Ascending aorta (tissue), 2 donors: ENCODE results near the gene MACF1. TPM values are rescaled to one million over a fixed set of nuclear protein-coding genes. Genes with fewer than 3 reads are reported as not detected.
A peak's percentile ranks its signal among the peaks of the same experiment; 100 is the strongest.

ENCODE experiments used
- DNase-seq, 2 donors: peaks; one replicate each; pipeline ENCODE4 v3.0.0-alpha.2; 2019; ENCODE audit warnings: low spot score in 2 of 2
- H3K27ac ChIP-seq, 2 donors: fragments of 200-600 bp; sonication (generic); one replicate each; pipeline ENCODE4 v1.5.1; 2016 to 2017; ENCODE audit warnings: mild to moderate bottlenecking in 1 of 2
- H3K27me3 ChIP-seq: fragments of 200-600 bp; sonication (generic); one replicate; pipeline ENCODE4 v1.5.1; 2017
- H3K36me3 ChIP-seq, 2 donors: fragments of 200-600 bp; sonication (generic); one replicate each; pipeline ENCODE4 v1.5.1; 2016
- H3K4me1 ChIP-seq, 2 donors: fragments of 200-600 bp; sonication (generic); one replicate each; pipeline ENCODE4 v1.5.1; 2016 to 2017; ENCODE audit warnings: mild to moderate bottlenecking in 1 of 2
- H3K4me3 ChIP-seq, 2 donors: fragments of 200-600 bp; sonication (generic); one replicate each; pipeline ENCODE4 v1.5.1; 2016 to 2017; ENCODE audit warnings: mild to moderate bottlenecking in 1 of 2
- H3K9me3 ChIP-seq, 2 donors: fragments of 200-600 bp; sonication (generic); one replicate each; pipeline ENCODE4 v1.5.1; 2016
- intact Hi-C: fragments of 100-400 bp; cut with DNase I; formaldehyde crosslinking; loops from one replicate; pipeline ENCODE4 v1.15.1; 2023
- total RNA-seq: library from RNA; depleted of rRNA; stranded (reverse); fragments of >200 nt; gene quantifications from one replicate; pipeline ENCODE4 v1.1.0, GENCODE V29; 2016
- TF ChIP-seq, protein P1 (sequence below), 3 experiments: fragments of 200-600 bp in 2 of 3; fragments of 450-650 bp in 1 of 3; sonication (generic) in 2 of 3; IDR thresholded peaks; one replicate each; pipeline ENCODE4 v1.5.1; 2016 to 2019; ENCODE audit warnings: antibody characterized with exemption in 3 of 3, mild to moderate bottlenecking in 1 of 3, moderate library complexity in 1 of 3

The MACF1 gene
- total RNA-seq, 1 donor from 2014 or later = 279 TPM

DNA sequence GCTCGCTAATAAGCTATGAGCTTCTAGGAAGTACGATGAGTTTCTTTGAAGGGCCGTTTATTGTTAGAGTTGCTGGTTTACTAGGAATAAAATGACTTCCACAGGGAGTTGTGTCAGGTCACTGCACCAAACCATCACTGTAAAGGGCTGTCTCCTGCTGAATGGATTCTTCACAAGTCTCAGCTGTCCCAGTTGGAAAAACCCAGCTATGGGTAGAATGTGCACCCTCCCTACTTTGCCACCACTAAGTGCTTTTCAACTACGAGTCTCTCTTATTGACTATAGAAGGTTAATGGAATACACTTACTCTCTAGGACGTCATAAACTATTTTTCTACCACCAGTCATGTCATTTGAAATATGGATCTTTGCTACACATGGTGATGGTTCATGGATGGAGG lies 192.2 kb downstream of the MACF1 start:
- Histone ChIP-seq H3K27ac (peak overlapping the region; percentile 81 to 85), H3K4me1 (peaks cover 39 to 66% of the 10 kb centered on the region in 2 donors), H3K4me3 (no peak overlapping the region), H3K27me3 (no peaks in the 10 kb centered on the region), H3K9me3 (no peaks in the 10 kb centered on the region), H3K36me3 (peaks cover 0 to 4% of the 10 kb centered on the region in 2 donors)
- no peak for DNase-seq
- TF ChIP-seq, protein P1, sequence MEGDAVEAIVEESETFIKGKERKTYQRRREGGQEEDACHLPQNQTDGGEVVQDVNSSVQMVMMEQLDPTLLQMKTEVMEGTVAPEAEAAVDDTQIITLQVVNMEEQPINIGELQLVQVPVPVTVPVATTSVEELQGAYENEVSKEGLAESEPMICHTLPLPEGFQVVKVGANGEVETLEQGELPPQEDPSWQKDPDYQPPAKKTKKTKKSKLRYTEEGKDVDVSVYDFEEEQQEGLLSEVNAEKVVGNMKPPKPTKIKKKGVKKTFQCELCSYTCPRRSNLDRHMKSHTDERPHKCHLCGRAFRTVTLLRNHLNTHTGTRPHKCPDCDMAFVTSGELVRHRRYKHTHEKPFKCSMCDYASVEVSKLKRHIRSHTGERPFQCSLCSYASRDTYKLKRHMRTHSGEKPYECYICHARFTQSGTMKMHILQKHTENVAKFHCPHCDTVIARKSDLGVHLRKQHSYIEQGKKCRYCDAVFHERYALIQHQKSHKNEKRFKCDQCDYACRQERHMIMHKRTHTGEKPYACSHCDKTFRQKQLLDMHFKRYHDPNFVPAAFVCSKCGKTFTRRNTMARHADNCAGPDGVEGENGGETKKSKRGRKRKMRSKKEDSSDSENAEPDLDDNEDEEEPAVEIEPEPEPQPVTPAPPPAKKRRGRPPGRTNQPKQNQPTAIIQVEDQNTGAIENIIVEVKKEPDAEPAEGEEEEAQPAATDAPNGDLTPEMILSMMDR (IDR thresholded peaks at IDR 0.05) = no peak
- intact Hi-C loops = no loop called here

DNA sequence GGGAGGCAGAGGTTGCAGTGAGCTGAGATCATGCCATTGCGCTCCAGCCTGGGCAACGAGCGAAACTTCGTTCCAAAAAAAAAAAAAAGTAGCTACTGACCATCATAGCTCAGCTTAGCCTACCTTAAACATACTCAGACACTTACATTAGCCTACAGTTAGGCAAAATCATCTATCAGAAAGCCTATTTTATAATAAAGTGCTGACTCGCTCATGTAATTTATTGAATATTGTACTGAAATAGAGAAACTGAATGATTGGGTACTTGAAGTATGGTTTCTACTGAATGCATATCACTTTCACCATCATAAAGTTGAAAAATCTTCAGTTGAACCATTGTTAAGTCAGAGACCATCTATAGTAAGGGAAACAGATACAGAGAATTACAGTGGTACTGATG lies 193.0 kb downstream of the MACF1 start:
- no peaks in the 10 kb centered on the region for H3K27me3 ChIP-seq
- TF ChIP-seq, protein P1 (IDR thresholded peaks at IDR 0.05) = no peak
- no peaks in the 10 kb centered on the region for H3K9me3 ChIP-seq
- intact Hi-C loops = no loop called here
- peak overlapping the region; percentile 81 to 85 for H3K27ac ChIP-seq
- H3K36me3 ChIP-seq = peaks cover 0 to 4% of the 10 kb centered on the region in 2 donors
- H3K4me1 ChIP-seq = peaks cover 35 to 61% of the 10 kb centered on the region in 2 donors
- no peak overlapping the region for H3K4me3 ChIP-seq
- no peak for DNase-seq

DNA sequence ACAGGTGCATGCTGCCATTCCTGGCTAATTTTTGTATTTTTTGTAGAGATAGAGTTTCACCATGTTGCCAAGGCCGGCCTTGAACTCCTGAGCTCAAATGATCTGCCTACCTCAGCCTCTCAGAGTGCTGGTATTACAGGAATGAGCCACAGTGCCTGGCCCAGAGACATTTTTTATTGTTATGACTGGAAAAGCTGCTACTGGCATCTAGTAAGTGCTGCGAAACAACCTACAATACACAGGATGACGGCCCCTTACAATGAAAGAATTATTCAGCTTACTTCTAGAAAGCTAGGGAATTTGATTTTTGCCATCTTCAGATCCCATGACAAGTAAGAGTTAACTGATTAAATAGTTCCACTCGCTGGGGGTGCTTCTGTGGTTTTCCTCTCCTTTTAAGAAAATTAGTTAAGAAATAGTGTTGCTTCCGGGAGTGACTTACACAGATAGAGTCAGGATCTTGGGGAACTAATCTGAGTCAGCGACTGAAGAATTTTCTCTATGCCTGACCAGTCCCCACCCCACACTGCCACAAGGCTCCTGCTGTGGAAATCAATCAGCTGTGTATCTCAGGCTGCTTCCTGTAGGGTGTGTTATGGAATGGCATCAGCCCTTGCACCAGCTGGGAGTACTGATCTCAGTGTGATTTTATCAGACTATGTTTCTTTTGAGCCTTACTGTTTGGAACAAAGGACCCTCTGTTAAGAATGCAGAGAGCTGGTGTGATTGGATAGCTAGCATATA lies 194.0 kb downstream of the MACF1 start:
- Histone ChIP-seq H3K9me3 (no peaks in the 10 kb centered on the region), H3K4me1 (peaks cover 28 to 52% of the 10 kb centered on the region in 2 donors), H3K36me3 (peaks cover 0 to 1% of the 10 kb centered on the region in 2 donors), H3K4me3 (peak overlapping the region in 1 of 2 donors; percentile 16), H3K27me3 (no peaks in the 10 kb centered on the region), H3K27ac (peak overlapping the region; percentile 81 to 85)
- intact Hi-C loops = loop anchor here (1.0 kb wide), 1 partner anchor 10 kb away; no protein-coding TSS in a partner anchor
- TF ChIP-seq, protein P1 (IDR thresholded peaks at IDR 0.05) = no peak
- DNase-seq = peak; percentile 43 to 93

DNA sequence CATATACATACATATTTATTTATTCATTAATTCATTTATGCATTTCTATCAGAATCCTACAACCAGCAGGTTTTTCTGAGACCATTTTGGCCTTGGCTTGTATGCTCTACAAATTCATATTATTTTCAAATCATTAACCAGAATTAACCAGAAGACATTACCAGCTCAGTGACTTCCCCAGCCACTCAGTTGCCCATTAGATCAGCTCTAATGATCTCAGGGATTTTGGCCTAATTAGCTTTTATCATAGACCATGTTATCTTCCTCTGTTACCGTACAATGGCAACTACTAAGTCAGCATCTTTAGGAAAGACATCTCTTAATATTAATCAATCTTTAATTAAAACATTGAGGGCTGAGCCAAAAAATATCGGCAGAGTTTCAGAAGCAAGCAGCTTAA lies 196.6 kb downstream of the MACF1 start:
- peak overlapping the region in 1 of 2 donors; percentile 5 for H3K27ac ChIP-seq

DNA sequence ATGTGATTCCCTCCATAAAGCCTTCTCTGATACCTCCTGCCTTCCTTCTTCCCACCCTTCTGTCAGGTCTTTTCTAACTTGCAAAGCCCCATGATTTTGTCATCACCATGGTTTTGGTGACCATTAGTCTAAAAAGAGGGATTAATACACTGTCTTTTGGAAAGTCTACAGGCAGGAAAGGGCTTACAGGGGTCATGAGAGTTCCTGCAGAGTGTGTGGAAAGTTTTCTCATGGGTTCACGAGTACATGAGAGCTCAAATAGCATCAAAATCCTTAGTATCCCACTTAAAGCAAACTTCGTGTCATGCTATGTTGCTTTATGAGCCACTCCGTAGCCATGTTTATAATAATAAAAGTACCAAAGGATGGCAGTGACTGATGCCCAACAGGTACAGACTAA lies 200.4 kb downstream of the MACF1 start:
- intact Hi-C loops = loop anchor here (5.0 kb wide), 1 partner anchor 213 kb away; no protein-coding TSS in a partner anchor
- no peaks in the 10 kb centered on the region for H3K27me3 ChIP-seq
- H3K4me1 ChIP-seq = peaks cover 4 to 31% of the 10 kb centered on the region in 2 donors
- TF ChIP-seq, protein P1 (IDR thresholded peaks at IDR 0.05) = no peak
- no peaks in the 10 kb centered on the region for H3K36me3 ChIP-seq
- H3K4me3 ChIP-seq = no peak overlapping the region
- H3K9me3 ChIP-seq = no peaks in the 10 kb centered on the region
- no peak for DNase-seq
- H3K27ac ChIP-seq = peak overlapping the region; percentile 19 to 96

More for the DNA sequence above, 196.6 kb downstream of the MACF1 start:
- Histone ChIP-seq H3K4me3 (no peak overlapping the region), H3K36me3 (no peaks in the 10 kb centered on the region), H3K4me1 (peaks cover 17 to 38% of the 10 kb centered on the region in 2 donors), H3K9me3 (no peaks in the 10 kb centered on the region), H3K27me3 (no peaks in the 10 kb centered on the region)
- TF ChIP-seq, protein P1 (IDR thresholded peaks at IDR 0.05) = no peak
- intact Hi-C loops = no loop called here
- no peak for DNase-seq
